HepG2 (cell line): ENCODE data around the gene ADCY10. TPM values are rescaled to one million over a fixed set of nuclear protein-coding genes. Genes with fewer than 3 reads are reported as not detected.

Experiments used
- EED ChIP-seq: sonication (generic); formaldehyde crosslinking; IDR thresholded peaks from 2 replicates; pipeline ENCODE4 v1.5.0; 2020; ENCODE audit warnings: mild to moderate bottlenecking, missing genetic modification reagents
- HOXA7 ChIP-seq: sonication (generic); formaldehyde crosslinking; IDR thresholded peaks from 2 replicates; pipeline ENCODE4 v1.8.1; 2022; ENCODE audit warnings: mild to moderate bottlenecking, missing genetic modification reagents, moderate library complexity
- MAFF ChIP-seq: IDR thresholded peaks from 2 replicates; pipeline ENCODE4 v1.6.1; 2011; ENCODE audit warnings: low read depth, low read length, improper control_type of control experiment
- PHF20 ChIP-seq: sonication (generic); formaldehyde crosslinking; IDR thresholded peaks from 2 replicates; pipeline ENCODE4 v1.5.0; 2020; ENCODE audit warnings: mild to moderate bottlenecking, missing genetic modification reagents
- TOE1 ChIP-seq: sonication (generic); formaldehyde crosslinking; IDR thresholded peaks from 2 replicates; pipeline ENCODE4 v1.4.0; 2020; ENCODE audit warnings: mild to moderate bottlenecking, missing genetic modification reagents
- ZBTB42 ChIP-seq: sonication (generic); formaldehyde crosslinking; IDR thresholded peaks from 2 replicates; pipeline ENCODE4 v1.5.0; 2020; ENCODE audit warnings: mild to moderate bottlenecking, missing genetic modification reagents
- ZFP82 ChIP-seq: sonication (generic); formaldehyde crosslinking; IDR thresholded peaks from 2 replicates; pipeline ENCODE4 v1.5.1; 2020; ENCODE audit warnings: mild to moderate bottlenecking, missing genetic modification reagents, borderline replicate concordance
- ZNF121 ChIP-seq: sonication (generic); formaldehyde crosslinking; IDR thresholded peaks from 2 replicates; pipeline ENCODE4 v1.5.0; 2020; ENCODE audit warnings: mild to moderate bottlenecking, missing genetic modification reagents
- ZNF343 ChIP-seq: sonication (generic); formaldehyde crosslinking; IDR thresholded peaks from 2 replicates; pipeline ENCODE4 v1.4.0; 2020; ENCODE audit warnings: mild to moderate bottlenecking, missing genetic modification reagents
- ZNF589 ChIP-seq: sonication (generic); formaldehyde crosslinking; conservative IDR thresholded peaks from 2 replicates; pipeline ENCODE4 v1.8.0; 2022; ENCODE audit warnings: mild to moderate bottlenecking, moderate library complexity, missing genetic modification reagents
- ZNF703 ChIP-seq: sonication (generic); formaldehyde crosslinking; IDR thresholded peaks from 2 replicates; pipeline ENCODE4 v1.5.1; 2020; ENCODE audit warnings: missing genetic modification reagents, mild to moderate bottlenecking, moderate library complexity, borderline replicate concordance
- polyA plus RNA-seq, 8 experiments: library from polyadenylated mRNA; depleted of rRNA in 3 of 8; stranded (reverse) in 7 of 8; unstranded in 1 of 8; fragments of >200 nt; fragmentation: Illumina TruSeq in 4 of 8; extraction: Trizol in 4 of 8; gene quantifications; 2 replicates each; pipeline versions ENCODE4 v1.2.1 to v1.2.3, GENCODE V29; 2011 to 2016; ENCODE audit warnings: low read depth in 4 of 8, missing spikeins in 1 of 8, mixed read lengths in 1 of 8; ENCODE audit not compliant: insufficient read depth in 1 of 8
- total RNA-seq, 5 experiments: library from RNA; depleted of rRNA; stranded (reverse); fragments of >200 nt; fragmentation: Illumina TruSeq; extraction: Trizol; gene quantifications; 2 replicates each; pipeline ENCODE4 v1.2.3, GENCODE V29; 2016; ENCODE audit warnings: low read depth in 1 of 5
- TF ChIP-seq, protein P1 (sequence below): sonication (generic); formaldehyde crosslinking; IDR thresholded peaks from 2 replicates; pipeline ENCODE4 v1.4.0; 2020; ENCODE audit warnings: mild to moderate bottlenecking, missing genetic modification reagents
- TF ChIP-seq, protein P2 (sequence below): sonication (generic); formaldehyde crosslinking; IDR thresholded peaks from 2 replicates; pipeline ENCODE4 v1.4.0; 2020; ENCODE audit warnings: missing genetic modification reagents, mild to moderate bottlenecking, borderline replicate concordance
- TF ChIP-seq, protein P3 (sequence below): sonication (generic); formaldehyde crosslinking; IDR thresholded peaks from 2 replicates; pipeline ENCODE4 v1.8.0; 2022; ENCODE audit warnings: mild to moderate bottlenecking, missing genetic modification reagents; ENCODE audit not compliant: insufficient replicate concordance
- TF ChIP-seq, protein P4 (sequence below), 2 experiments: sonication (generic) in 1 of 2; formaldehyde crosslinking in 1 of 2; IDR thresholded peaks; 2 replicates each; pipeline versions ENCODE4 v1.6.1 to v1.9.0; 2014 to 2022; ENCODE audit warnings: antibody characterized with exemption in 1 of 2, borderline replicate concordance in 1 of 2, inconsistent platforms in 1 of 2, low read depth in 1 of 2, missing genetic modification reagents in 1 of 2

The ADCY10 gene
- total and polyA plus RNA-seq, 2 of the 13 experiments (the other 11 are each of a cell fraction or from before 2014, with no cell fraction given) = 0.02 to 0.03 TPM

DNA sequence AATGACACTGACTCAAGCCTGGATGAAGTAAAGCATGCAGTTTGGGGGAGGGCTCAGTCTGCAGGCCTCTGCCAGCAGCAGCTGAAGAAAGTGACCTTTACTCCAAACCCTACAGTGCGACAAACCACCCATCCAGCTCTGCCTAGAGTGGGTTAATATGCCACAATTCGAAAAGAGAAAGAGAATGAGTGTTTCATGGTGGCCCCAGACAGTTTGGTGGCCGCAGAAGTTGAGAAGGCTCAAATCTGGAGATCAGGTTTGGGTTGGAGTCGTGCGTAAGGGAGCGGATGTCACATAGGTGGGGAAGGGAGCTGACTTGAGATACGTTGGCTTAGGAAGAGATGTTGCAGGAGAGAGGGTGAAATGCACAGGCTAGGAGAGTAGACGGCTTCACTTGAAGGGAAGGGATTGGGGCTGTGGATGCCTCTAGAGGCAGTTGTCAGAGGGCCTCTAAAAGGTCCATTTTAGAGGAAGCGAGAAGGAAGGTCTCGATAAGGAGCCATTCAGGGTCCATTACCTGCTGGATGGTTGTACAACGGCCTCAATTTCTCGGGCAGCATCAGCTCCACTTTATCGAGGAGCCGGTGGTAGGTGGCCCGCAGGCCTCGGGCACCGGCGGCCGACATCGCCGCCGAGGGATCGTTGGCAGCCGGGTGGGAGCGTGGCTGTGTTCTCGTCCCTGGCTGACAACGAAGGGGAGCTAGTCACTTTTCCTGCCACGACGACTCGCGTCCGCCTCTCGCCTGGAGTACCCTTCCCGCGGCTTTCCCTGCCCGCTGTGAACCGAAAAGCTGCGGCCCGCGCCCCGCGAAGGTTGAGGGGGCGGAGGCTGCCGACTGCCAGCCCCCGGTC lies 21.5 kb upstream of the ADCY10 start (continued):
- no peak for TF ChIP-seq ZBTB42 (CRISPR knock-in tag)
- TF ChIP-seq TOE1 = no peak
- TF ChIP-seq, protein P1, sequence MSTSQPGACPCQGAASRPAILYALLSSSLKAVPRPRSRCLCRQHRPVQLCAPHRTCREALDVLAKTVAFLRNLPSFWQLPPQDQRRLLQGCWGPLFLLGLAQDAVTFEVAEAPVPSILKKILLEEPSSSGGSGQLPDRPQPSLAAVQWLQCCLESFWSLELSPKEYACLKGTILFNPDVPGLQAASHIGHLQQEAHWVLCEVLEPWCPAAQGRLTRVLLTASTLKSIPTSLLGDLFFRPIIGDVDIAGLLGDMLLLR (CRISPR knock-in tag) = no peak; the same call in 1 of the 2 replicates
- TF ChIP-seq ZNF703 (CRISPR knock-in tag) = no peak; the same call in 1 of the 2 replicates
- 0 out of 2 replicates have a peak, but pooled peaks have one; percentile 78 for TF ChIP-seq EED (CRISPR knock-in tag)
- 0 out of 2 replicates have a peak, but pooled peaks have one; percentile 11 for TF ChIP-seq ZNF343 (CRISPR knock-in tag)
- TF ChIP-seq, protein P2, sequence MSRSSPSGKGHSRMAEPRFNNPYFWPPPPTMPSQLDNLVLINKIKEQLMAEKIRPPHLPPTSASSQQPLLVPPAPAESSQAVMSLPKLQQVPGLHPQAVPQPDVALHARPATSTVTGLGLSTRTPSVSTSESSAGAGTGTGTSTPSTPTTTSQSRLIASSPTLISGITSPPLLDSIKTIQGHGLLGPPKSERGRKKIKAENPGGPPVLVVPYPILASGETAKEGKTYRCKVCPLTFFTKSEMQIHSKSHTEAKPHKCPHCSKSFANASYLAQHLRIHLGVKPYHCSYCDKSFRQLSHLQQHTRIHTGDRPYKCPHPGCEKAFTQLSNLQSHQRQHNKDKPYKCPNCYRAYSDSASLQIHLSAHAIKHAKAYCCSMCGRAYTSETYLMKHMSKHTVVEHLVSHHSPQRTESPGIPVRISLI = no peak
- no peak for TF ChIP-seq ZNF589
- TF ChIP-seq, protein P3, sequence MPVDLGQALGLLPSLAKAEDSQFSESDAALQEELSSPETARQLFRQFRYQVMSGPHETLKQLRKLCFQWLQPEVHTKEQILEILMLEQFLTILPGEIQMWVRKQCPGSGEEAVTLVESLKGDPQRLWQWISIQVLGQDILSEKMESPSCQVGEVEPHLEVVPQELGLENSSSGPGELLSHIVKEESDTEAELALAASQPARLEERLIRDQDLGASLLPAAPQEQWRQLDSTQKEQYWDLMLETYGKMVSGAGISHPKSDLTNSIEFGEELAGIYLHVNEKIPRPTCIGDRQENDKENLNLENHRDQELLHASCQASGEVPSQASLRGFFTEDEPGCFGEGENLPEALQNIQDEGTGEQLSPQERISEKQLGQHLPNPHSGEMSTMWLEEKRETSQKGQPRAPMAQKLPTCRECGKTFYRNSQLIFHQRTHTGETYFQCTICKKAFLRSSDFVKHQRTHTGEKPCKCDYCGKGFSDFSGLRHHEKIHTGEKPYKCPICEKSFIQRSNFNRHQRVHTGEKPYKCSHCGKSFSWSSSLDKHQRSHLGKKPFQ = no peak
- no peak for TF ChIP-seq MAFF
- no peak for TF ChIP-seq ZNF121 (CRISPR knock-in tag)
- TF ChIP-seq PHF20 (CRISPR knock-in tag) = no peak
- no peak for TF ChIP-seq HOXA7 (CRISPR knock-in tag)
- TF ChIP-seq ZFP82 (CRISPR knock-in tag) = 0 out of 2 replicates have a peak, but pooled peaks have one; percentile 65
- TF ChIP-seq, protein P4, sequence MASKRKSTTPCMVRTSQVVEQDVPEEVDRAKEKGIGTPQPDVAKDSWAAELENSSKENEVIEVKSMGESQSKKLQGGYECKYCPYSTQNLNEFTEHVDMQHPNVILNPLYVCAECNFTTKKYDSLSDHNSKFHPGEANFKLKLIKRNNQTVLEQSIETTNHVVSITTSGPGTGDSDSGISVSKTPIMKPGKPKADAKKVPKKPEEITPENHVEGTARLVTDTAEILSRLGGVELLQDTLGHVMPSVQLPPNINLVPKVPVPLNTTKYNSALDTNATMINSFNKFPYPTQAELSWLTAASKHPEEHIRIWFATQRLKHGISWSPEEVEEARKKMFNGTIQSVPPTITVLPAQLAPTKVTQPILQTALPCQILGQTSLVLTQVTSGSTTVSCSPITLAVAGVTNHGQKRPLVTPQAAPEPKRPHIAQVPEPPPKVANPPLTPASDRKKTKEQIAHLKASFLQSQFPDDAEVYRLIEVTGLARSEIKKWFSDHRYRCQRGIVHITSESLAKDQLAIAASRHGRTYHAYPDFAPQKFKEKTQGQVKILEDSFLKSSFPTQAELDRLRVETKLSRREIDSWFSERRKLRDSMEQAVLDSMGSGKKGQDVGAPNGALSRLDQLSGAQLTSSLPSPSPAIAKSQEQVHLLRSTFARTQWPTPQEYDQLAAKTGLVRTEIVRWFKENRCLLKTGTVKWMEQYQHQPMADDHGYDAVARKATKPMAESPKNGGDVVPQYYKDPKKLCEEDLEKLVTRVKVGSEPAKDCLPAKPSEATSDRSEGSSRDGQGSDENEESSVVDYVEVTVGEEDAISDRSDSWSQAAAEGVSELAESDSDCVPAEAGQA (IDR thresholded peaks at IDR 0.05; ENCODE audit: low read depth) = no peak
- TF ChIP-seq, protein P4 (CRISPR knock-in tag; IDR thresholded peaks at IDR 0.05; ENCODE audit: borderline replicate concordance) = no peak; the same call in 1 of the 2 replicates
